Trophoblast cell (in vitro differentiated cells and primary cell): ENCODE data around the gene RIPK4.

Experiments
- DNase-seq, 2 donors: peaks; one replicate each; pipeline ENCODE4 v3.0.0-alpha.2; 2016
- H2AFZ ChIP-seq: 2 replicates; pipeline ENCODE4 v1.6.1; 2013; ENCODE audit warnings: low read length, moderate library complexity, mild to moderate bottlenecking; ENCODE audit not compliant: insufficient read depth, poor library complexity
- H2AK5ac ChIP-seq: 2 replicates; pipeline ENCODE4 v1.6.1; 2013; ENCODE audit warnings: mild to moderate bottlenecking, low read length
- H2BK120ac ChIP-seq: 2 replicates; pipeline ENCODE4 v1.6.1; 2013; ENCODE audit warnings: low read length, mild to moderate bottlenecking, moderate library complexity; ENCODE audit not compliant: insufficient read depth, poor library complexity
- H2BK12ac ChIP-seq: 2 replicates; pipeline ENCODE4 v1.6.1; 2013; ENCODE audit warnings: mild to moderate bottlenecking, low read length, moderate library complexity
- H2BK5ac ChIP-seq: 2 replicates; pipeline ENCODE4 v1.6.1; 2013; ENCODE audit warnings: low read length, low read depth, moderate library complexity, mild to moderate bottlenecking; ENCODE audit not compliant: poor library complexity
- H3K14ac ChIP-seq: 2 replicates; pipeline ENCODE4 v1.6.1; 2013; ENCODE audit warnings: mild to moderate bottlenecking, low read length
- H3K18ac ChIP-seq: 2 replicates; pipeline ENCODE4 v1.6.1; 2013; ENCODE audit warnings: mild to moderate bottlenecking, low read length
- H3K23ac ChIP-seq: 2 replicates; pipeline ENCODE4 v1.6.1; 2013; ENCODE audit warnings: low read length
- H3K27ac ChIP-seq: 2 replicates; pipeline ENCODE4 v1.5.1; 2013; ENCODE audit warnings: low read depth, mild to moderate bottlenecking, inconsistent platforms, low read length, moderate library complexity
- H3K27me3 ChIP-seq: 2 replicates; pipeline ENCODE4 v1.6.1; 2013; ENCODE audit warnings: inconsistent platforms, mild to moderate bottlenecking, low read length, moderate library complexity; ENCODE audit not compliant: insufficient read depth
- H3K36me3 ChIP-seq, 2 experiments: 1 replicate in 1 of 2; 2 replicates in 1 of 2; pipeline ENCODE4 v1.6.1; 2013; ENCODE audit warnings: low read length in 2 of 2, mild to moderate bottlenecking in 2 of 2, moderate library complexity in 1 of 2; ENCODE audit not compliant: insufficient read depth in 2 of 2, control insufficient read depth in 1 of 2
- H3K4ac ChIP-seq: 2 replicates; pipeline ENCODE4 v1.6.1; 2013; ENCODE audit warnings: low read depth, mild to moderate bottlenecking, low read length, moderate library complexity
- H3K4me1 ChIP-seq, 2 experiments: 1 replicate in 1 of 2; 2 replicates in 1 of 2; pipeline ENCODE4 v1.6.1; 2013; ENCODE audit warnings: low read length in 2 of 2, mild to moderate bottlenecking in 2 of 2, moderate library complexity in 1 of 2; ENCODE audit not compliant: insufficient read depth in 2 of 2, control insufficient read depth in 1 of 2
- H3K4me2 ChIP-seq: 2 replicates; pipeline ENCODE4 v1.6.1; 2013; ENCODE audit warnings: inconsistent platforms, mild to moderate bottlenecking, low read length, moderate library complexity
- H3K4me3 ChIP-seq: 2 replicates; pipeline ENCODE4 v1.5.1; 2013; ENCODE audit warnings: mild to moderate bottlenecking, low read depth, low read length, inconsistent platforms
- H3K79me1 ChIP-seq: one replicate; pipeline ENCODE4 v1.6.1; 2013; ENCODE audit warnings: low read length
- H3K79me2 ChIP-seq: 2 replicates; pipeline ENCODE4 v1.6.1; 2013; ENCODE audit warnings: low read length, mild to moderate bottlenecking; ENCODE audit not compliant: control insufficient read depth, insufficient read depth, poor library complexity
- H3K9ac ChIP-seq: 2 replicates; pipeline ENCODE4 v1.6.1; 2013; ENCODE audit warnings: mild to moderate bottlenecking, low read length
- H3K9me3 ChIP-seq: 2 replicates; pipeline ENCODE4 v1.6.1; 2013; ENCODE audit warnings: low read depth, mild to moderate bottlenecking, control low read depth, inconsistent platforms, low read length; ENCODE audit not compliant: insufficient read depth
- H4K12ac ChIP-seq: 2 replicates; pipeline ENCODE4 v1.6.1; 2013; ENCODE audit warnings: low read depth, mild to moderate bottlenecking, low read length, moderate library complexity
- H4K8ac ChIP-seq: 2 replicates; pipeline ENCODE4 v1.6.1; 2013; ENCODE audit warnings: low read depth, mild to moderate bottlenecking, low read length, moderate library complexity
- H4K91ac ChIP-seq: one replicate; pipeline ENCODE4 v1.6.1; 2013; ENCODE audit warnings: low read depth, mild to moderate bottlenecking, low read length, moderate library complexity
- WGBS: extraction: QIAGEN DNeasy Blood & Tissue Kit; methylation state at CpG from one replicate; pipeline ENCODE4 v1.1.7; 2013; ENCODE audit warnings: missing lambda C conversion rate; ENCODE audit not compliant: insufficient read length, insufficient coverage; ENCODE audit errors: extremely low coverage; 5-methylcytosine and 5-hydroxymethylcytosine counted together

Gene RIPK4

GRCh38 chr21:41747943-41748738, 18.7 kb downstream of the RIPK4 start:
- H2AFZ ChIP-seq, result no peak overlapping the region
- H3K4me1 ChIP-seq, result peaks cover 26 to 36% of the 10 kb centered on the region in 2 experiments
- no peak overlapping the region for H2BK12ac ChIP-seq
- no peak overlapping the region for H3K18ac ChIP-seq
- H4K91ac ChIP-seq, result no peak overlapping the region
- no peak overlapping the region for H3K27ac ChIP-seq
- WGBS, result no CpG with 5 or more reads among the region's 20 CpGs
- no peak overlapping the region for H4K12ac ChIP-seq
- no peak for DNase-seq
- no peak overlapping the region for H2AK5ac ChIP-seq
- H3K14ac ChIP-seq, result no peak overlapping the region
- H3K4me3 ChIP-seq, result no peak overlapping the region
- no peak overlapping the region for H3K23ac ChIP-seq
- H3K4ac ChIP-seq, result no peak overlapping the region
- no peaks in the 10 kb centered on the region for H3K79me2 ChIP-seq
- no peak overlapping the region for H2BK120ac ChIP-seq
- H3K36me3 ChIP-seq, result peaks cover 19 to 26% of the 10 kb centered on the region in 2 experiments
- H4K8ac ChIP-seq, result no peak overlapping the region
- H3K4me2 ChIP-seq, result no peak overlapping the region
- no peak overlapping the region for H3K9ac ChIP-seq
- no peaks in the 10 kb centered on the region for H3K27me3 ChIP-seq
- no peaks in the 10 kb centered on the region for H3K79me1 ChIP-seq
- H3K9me3 ChIP-seq, result no peaks in the 10 kb centered on the region
- no peak overlapping the region for H2BK5ac ChIP-seq

GRCh38 chr21:41746744-41747006, 20.2 kb downstream of the RIPK4 start:
- WGBS, result no CpG with 5 or more reads among the region's 8 CpGs
- Histone ChIP-seq H3K14ac (no peak overlapping the region), H2BK120ac (no peak overlapping the region), H3K27me3 (no peaks in the 10 kb centered on the region), H2BK5ac (no peak overlapping the region), H3K23ac (no peak overlapping the region), H3K9ac (no peak overlapping the region), H2AFZ (no peak overlapping the region), H3K4ac (no peak overlapping the region), H3K4me2 (no peak overlapping the region), H3K36me3 (peaks cover 28 to 35% of the 10 kb centered on the region in 2 experiments), H3K4me3 (no peak overlapping the region), H4K12ac (no peak overlapping the region), H4K91ac (no peak overlapping the region), H3K79me2 (no peaks in the 10 kb centered on the region), H3K27ac (no peak overlapping the region), H4K8ac (no peak overlapping the region), H2AK5ac (no peak overlapping the region), H3K18ac (no peak overlapping the region), H3K79me1 (no peaks in the 10 kb centered on the region), H3K4me1 (peaks cover 17 to 26% of the 10 kb centered on the region in 2 experiments), H3K9me3 (peaks cover under 1% of the 10 kb centered on the region), H2BK12ac (no peak overlapping the region)
- DNase-seq, result no peak

- peaks cover 4% of the 10 kb centered on the region for H3K9me3 ChIP-seq
- no peak overlapping the region for H2BK120ac ChIP-seq
- no peak overlapping the region for H4K91ac ChIP-seq
- no peak overlapping the region for H2AK5ac ChIP-seq
- no peak overlapping the region for H4K8ac ChIP-seq
- H2BK12ac ChIP-seq, result no peak overlapping the region
- no peak overlapping the region for H4K12ac ChIP-seq
- H3K18ac ChIP-seq, result no peak overlapping the region
- no peak overlapping the region for H3K4me3 ChIP-seq
- H3K14ac ChIP-seq, result no peak overlapping the region
- WGBS, result no CpG with 5 or more reads among the region's 34 CpGs
- H2AFZ ChIP-seq, result no peak overlapping the region
- H3K4ac ChIP-seq, result no peak overlapping the region
- no peak overlapping the region for H3K4me2 ChIP-seq
- H3K36me3 ChIP-seq, result peaks cover 33 to 40% of the 10 kb centered on the region in 2 experiments
- H3K27me3 ChIP-seq, result no peaks in the 10 kb centered on the region
- no peaks in the 10 kb centered on the region for H3K79me1 ChIP-seq
- DNase-seq, result no peak
- no peak overlapping the region for H3K9ac ChIP-seq
- no peak overlapping the region for H2BK5ac ChIP-seq
- H3K23ac ChIP-seq, result no peak overlapping the region
- H3K4me1 ChIP-seq, result peaks cover 12 to 21% of the 10 kb centered on the region in 2 experiments
- H3K79me2 ChIP-seq, result no peaks in the 10 kb centered on the region
- no peak overlapping the region for H3K27ac ChIP-seq
Observed at GRCh38 chr21:41745971-41746743, 20.7 kb downstream of the RIPK4 start.

GRCh38 chr21:41745026-41745820, 21.6 kb downstream of the RIPK4 start:
- Histone ChIP-seq H3K9ac (no peak overlapping the region), H2BK120ac (no peak overlapping the region), H2AK5ac (no peak overlapping the region), H2AFZ (no peak overlapping the region), H3K4me1 (peaks cover 7 to 13% of the 10 kb centered on the region in 2 experiments), H3K14ac (no peak overlapping the region), H3K23ac (no peak overlapping the region), H2BK12ac (no peak overlapping the region), H3K79me2 (no peaks in the 10 kb centered on the region), H3K4ac (no peak overlapping the region), H3K79me1 (no peaks in the 10 kb centered on the region), H3K27me3 (no peaks in the 10 kb centered on the region), H4K12ac (no peak overlapping the region), H3K4me2 (no peak overlapping the region), H4K91ac (no peak overlapping the region), H3K18ac (no peak overlapping the region), H2BK5ac (no peak overlapping the region), H3K27ac (no peak overlapping the region), H3K36me3 (peaks cover 42 to 50% of the 10 kb centered on the region in 2 experiments), H3K4me3 (no peak overlapping the region), H3K9me3 (peaks cover 6% of the 10 kb centered on the region), H4K8ac (no peak overlapping the region)
- DNase-seq, result no peak
- no CpG with 5 or more reads among the region's 25 CpGs for WGBS
